Nephron progenitor cell (in vitro differentiated cells): Measurements from ENCODE around the gene PLK5.

Experiments used
- DNase-seq: peaks from one replicate; pipeline ENCODE4 v3.0.0; 2021
- H3K27ac Mint-ChIP-seq: 2 replicates; pipeline ENCODE4 v1.8.0; 2021; ENCODE audit warnings: mild to moderate bottlenecking, moderate library complexity, mixed read lengths
- H3K27me3 Mint-ChIP-seq: 2 replicates; pipeline ENCODE4 v1.8.0; 2021; ENCODE audit warnings: mild to moderate bottlenecking, low read depth, mixed read lengths; ENCODE audit not compliant: poor library complexity
- H3K36me3 Mint-ChIP-seq: 2 replicates; pipeline ENCODE4 v1.8.0; 2021; ENCODE audit warnings: low read depth, mixed read lengths
- H3K4me1 Mint-ChIP-seq: 2 replicates; pipeline ENCODE4 v1.8.0; 2021; ENCODE audit warnings: mixed read lengths
- H3K4me3 Mint-ChIP-seq: 2 replicates; pipeline ENCODE4 v1.8.0; 2021; ENCODE audit warnings: mild to moderate bottlenecking, moderate library complexity, mixed read lengths
- H3K9me3 Mint-ChIP-seq: 2 replicates; pipeline ENCODE4 v1.8.0; 2021; ENCODE audit warnings: mild to moderate bottlenecking, moderate library complexity, mixed read lengths
- TF ChIP-seq, protein P1 (sequence below): fragments of 200-600 bp; sonication (generic); IDR thresholded peaks from 2 replicates; pipeline ENCODE4 v1.5.0; 2021; ENCODE audit warnings: antibody characterized with exemption

The PLK5 gene

DNA sequence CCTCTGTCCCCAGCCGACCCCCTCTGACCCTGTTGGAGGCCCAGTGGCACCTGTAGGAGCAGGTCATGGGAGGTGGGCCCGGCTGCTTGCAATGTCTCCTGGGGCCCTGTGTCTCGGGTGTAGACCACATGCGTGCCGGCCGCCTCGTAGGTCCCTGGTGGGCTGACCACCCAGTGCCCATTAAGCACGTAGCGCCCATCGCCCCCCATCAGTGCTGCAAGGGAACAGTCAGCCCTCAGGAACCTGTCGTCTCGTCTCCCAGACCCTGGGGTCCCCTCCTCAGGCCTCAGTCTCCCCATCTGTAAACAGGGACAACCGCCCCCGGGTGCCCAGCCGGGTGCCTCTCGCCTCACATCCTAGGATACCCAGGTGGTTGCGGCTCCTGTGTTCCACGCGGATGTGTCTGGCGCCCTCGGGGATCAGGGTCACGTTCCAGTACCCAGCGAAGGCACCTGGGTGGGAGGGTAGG, 16.7 kb upstream of the PLK5 start:
- TF ChIP-seq, protein P1, sequence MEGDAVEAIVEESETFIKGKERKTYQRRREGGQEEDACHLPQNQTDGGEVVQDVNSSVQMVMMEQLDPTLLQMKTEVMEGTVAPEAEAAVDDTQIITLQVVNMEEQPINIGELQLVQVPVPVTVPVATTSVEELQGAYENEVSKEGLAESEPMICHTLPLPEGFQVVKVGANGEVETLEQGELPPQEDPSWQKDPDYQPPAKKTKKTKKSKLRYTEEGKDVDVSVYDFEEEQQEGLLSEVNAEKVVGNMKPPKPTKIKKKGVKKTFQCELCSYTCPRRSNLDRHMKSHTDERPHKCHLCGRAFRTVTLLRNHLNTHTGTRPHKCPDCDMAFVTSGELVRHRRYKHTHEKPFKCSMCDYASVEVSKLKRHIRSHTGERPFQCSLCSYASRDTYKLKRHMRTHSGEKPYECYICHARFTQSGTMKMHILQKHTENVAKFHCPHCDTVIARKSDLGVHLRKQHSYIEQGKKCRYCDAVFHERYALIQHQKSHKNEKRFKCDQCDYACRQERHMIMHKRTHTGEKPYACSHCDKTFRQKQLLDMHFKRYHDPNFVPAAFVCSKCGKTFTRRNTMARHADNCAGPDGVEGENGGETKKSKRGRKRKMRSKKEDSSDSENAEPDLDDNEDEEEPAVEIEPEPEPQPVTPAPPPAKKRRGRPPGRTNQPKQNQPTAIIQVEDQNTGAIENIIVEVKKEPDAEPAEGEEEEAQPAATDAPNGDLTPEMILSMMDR: no peak
- peaks cover 23% of the 10 kb centered on the region for H3K4me1 Mint-ChIP-seq
- peaks cover 4% of the 10 kb centered on the region for H3K9me3 Mint-ChIP-seq
- H3K27ac Mint-ChIP-seq: no peak overlapping the region
- H3K36me3 Mint-ChIP-seq: no peaks in the 10 kb centered on the region
- H3K4me3 Mint-ChIP-seq: no peak overlapping the region
- peaks cover 72% of the 10 kb centered on the region for H3K27me3 Mint-ChIP-seq
- no peak for DNase-seq

DNA sequence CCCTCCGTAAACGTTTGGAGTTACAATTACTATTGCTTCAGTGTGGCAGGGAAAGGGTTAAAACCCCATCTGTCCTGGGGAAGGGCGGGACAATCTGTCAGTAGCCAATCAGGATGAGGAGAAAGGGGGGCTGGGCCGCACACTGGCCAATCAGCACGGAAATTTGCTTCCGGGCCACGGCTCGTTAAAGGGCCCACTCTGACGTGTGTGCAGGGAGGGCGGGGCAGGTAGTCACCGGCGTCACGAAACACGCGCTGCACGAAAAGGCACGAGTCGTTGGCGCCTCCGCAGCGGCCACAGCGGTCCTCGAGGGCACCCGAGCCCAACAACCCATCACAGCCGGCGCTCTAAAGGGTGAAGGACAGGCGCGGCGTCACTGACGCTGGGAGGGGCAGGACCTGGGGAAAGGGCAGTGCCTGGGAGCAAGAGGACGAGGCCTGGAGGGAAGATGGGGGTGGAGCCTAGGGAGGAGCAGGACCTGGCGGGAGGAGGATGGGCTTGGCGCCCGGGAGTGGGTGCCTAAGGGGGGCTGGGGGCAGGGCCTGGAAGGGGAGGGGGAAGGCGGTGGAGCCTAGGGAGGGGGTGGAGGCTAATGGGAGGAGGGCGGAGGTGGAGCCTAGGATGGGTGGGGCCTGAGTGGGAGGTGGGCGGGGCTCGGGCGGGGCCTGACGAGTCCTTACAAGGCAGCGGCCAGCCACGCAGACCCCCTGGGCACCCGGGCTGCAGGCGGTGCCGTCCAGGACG, 15.9 kb upstream of the PLK5 start:
- TF ChIP-seq, protein P1: no peak
- peak overlapping the region; percentile 99 for H3K27ac Mint-ChIP-seq
- H3K27me3 Mint-ChIP-seq: peaks cover 71% of the 10 kb centered on the region
- peaks cover 4% of the 10 kb centered on the region for H3K9me3 Mint-ChIP-seq
- H3K4me3 Mint-ChIP-seq: peak overlapping the region; percentile 86
- DNase-seq: peak; percentile 92
- peaks cover 23% of the 10 kb centered on the region for H3K4me1 Mint-ChIP-seq
- no peaks in the 10 kb centered on the region for H3K36me3 Mint-ChIP-seq

DNA sequence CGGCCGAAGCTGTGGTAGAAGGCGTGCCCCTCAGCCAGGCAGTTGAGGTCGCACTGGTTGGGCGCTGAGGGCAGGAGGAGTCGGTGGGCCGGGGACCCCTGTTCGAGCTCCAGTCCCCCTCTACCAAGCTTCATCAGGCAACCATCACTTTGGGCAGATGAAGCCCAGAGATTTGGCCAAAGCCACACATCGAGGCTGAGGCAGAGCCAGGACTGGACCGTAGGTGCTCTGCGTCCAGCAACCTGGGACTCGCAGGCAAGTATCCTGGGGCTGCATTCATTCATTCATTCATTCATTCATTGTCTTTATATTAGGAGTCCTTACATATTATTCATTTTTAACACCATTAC, 15.4 kb upstream of the PLK5 start:
- DNase-seq: no peak
- no peak overlapping the region for H3K27ac Mint-ChIP-seq
- TF ChIP-seq, protein P1: no peak
- H3K4me1 Mint-ChIP-seq: peaks cover 22% of the 10 kb centered on the region
- no peaks in the 10 kb centered on the region for H3K36me3 Mint-ChIP-seq
- H3K9me3 Mint-ChIP-seq: peaks cover 4% of the 10 kb centered on the region
- H3K4me3 Mint-ChIP-seq: peak overlapping the region; percentile 55
- H3K27me3 Mint-ChIP-seq: peaks cover 65% of the 10 kb centered on the region

DNA sequence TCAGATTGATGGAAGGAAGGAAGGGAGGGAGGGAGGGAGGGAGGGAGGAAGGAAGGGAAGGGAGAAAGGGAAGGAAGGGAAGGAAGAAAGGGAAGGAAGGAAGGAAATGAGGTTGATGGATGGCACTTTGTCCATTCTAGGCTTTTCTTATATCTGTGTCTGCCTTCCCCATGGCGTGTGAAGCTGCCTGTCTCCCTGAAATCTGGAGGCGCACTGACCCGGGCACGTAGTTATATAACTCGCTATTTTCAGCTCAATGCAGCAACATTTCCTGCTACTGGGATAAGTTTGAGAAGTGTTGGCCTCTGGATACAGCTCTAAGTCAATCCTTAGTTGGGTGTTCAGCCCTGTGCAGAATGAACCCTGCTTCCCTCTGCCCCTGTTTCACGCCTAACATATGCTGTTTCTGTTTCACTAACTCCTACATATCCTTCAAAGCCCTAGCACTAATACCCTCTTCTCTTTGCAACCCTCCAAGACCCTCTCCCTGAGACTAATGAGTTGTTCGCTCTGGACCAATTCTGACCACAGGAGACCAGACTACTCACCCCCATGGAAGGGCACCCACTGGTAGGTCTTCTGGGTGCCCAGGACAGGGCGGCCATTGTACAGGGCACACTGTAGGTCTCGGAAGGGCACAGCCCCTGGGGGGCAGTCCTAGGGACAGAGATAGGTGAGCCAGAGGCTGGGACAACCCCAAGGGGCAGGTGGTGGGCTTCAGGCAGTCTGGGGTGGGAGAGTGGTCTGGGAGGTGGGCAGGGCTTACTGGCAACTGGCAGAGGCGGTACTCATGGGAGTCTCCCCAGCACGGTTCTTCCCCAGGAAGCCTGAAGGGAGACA, 14.1 kb upstream of the PLK5 start:
- Mint-ChIP-seq H3K36me3 (no peaks in the 10 kb centered on the region), H3K9me3 (peaks cover 4% of the 10 kb centered on the region), H3K27ac (no peak overlapping the region), H3K4me3 (no peak overlapping the region), H3K4me1 (peaks cover 13% of the 10 kb centered on the region), H3K27me3 (peaks cover 63% of the 10 kb centered on the region)
- no peak for DNase-seq
- TF ChIP-seq, protein P1: no peak

DNA sequence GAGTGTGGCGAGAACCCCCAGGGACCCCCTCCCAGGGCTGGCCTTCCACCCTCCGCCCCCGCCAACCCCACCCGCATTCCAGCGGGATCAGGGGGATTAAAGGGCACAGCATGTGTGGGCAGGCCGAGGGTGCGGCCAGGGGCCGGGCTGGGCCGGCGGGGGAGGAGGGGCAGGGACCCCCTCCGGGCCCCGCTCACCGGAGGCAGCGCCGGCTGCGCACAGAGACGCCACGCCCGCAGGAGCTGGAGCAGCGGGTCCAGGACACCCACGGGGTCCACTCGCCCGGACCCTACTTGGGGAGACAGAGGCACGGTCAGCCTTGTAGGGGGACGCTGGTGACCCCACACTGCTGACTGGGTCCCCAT, 13.5 kb upstream of the PLK5 start:
- peaks cover 13% of the 10 kb centered on the region for H3K4me1 Mint-ChIP-seq
- H3K4me3 Mint-ChIP-seq: no peak overlapping the region
- no peak for DNase-seq
- TF ChIP-seq, protein P1: no peak
- no peaks in the 10 kb centered on the region for H3K36me3 Mint-ChIP-seq
- H3K9me3 Mint-ChIP-seq: peaks cover 4% of the 10 kb centered on the region
- H3K27ac Mint-ChIP-seq: no peak overlapping the region
- H3K27me3 Mint-ChIP-seq: peaks cover 63% of the 10 kb centered on the region
